HG02870 (cell line): Measurements from ENCODE around the gene TRIO.

Source experiments
- ATAC-seq: cut with Tn5 transposase; IDR thresholded peaks from one replicate; pipeline ENCODE4 v1.9.1; 2021; ENCODE audit warnings: mild to moderate bottlenecking, moderate library complexity; ENCODE audit not compliant: unreplicated experiment

The TRIO gene

GRCh38 chr5:14260637-14261036 is 117.5 kb downstream of the TRIO start:
- no peak for ATAC-seq

GRCh38 chr5:14261235-14261634 is 118.1 kb downstream of the TRIO start:
- peak; percentile 35 for ATAC-seq

- no peak for ATAC-seq
Observed at GRCh38 chr5:14261856-14262611, 118.9 kb downstream of the TRIO start.

- ATAC-seq: no peak
Observed at GRCh38 chr5:14263113-14263512, 120.0 kb downstream of the TRIO start.

- no peak for ATAC-seq
Observed at GRCh38 chr5:14263699-14264098, 120.6 kb downstream of the TRIO start.

GRCh38 chr5:14264605-14265316 is 121.6 kb downstream of the TRIO start:
- ATAC-seq: peak; percentile 79

- no peak for ATAC-seq
Observed at GRCh38 chr5:14265570-14265969, 122.4 kb downstream of the TRIO start.

- no peak for ATAC-seq
Observed at GRCh38 chr5:14266171-14266570, 123.0 kb downstream of the TRIO start.

- no peak for ATAC-seq
Observed at GRCh38 chr5:14266686-14267085, 123.5 kb downstream of the TRIO start.

GRCh38 chr5:14267166-14267838 is 124.2 kb downstream of the TRIO start:
- no peak for ATAC-seq

GRCh38 chr5:14267991-14268708 is 125.0 kb downstream of the TRIO start:
- no peak for ATAC-seq

- no peak for ATAC-seq
Observed at GRCh38 chr5:14268738-14269137, 125.6 kb downstream of the TRIO start.

- no peak for ATAC-seq
Observed at GRCh38 chr5:14269395-14269794, 126.3 kb downstream of the TRIO start.

GRCh38 chr5:14270209-14270702 is 127.1 kb downstream of the TRIO start:
- peak; percentile 59 for ATAC-seq

GRCh38 chr5:14272548-14273205 is 129.5 kb downstream of the TRIO start:
- no peak for ATAC-seq

GRCh38 chr5:14273207-14273767 is 130.1 kb downstream of the TRIO start:
- ATAC-seq: no peak

GRCh38 chr5:14276380-14276779 is 133.2 kb downstream of the TRIO start:
- ATAC-seq: no peak

GRCh38 chr5:14277385-14278320 is 134.5 kb downstream of the TRIO start:
- no peak for ATAC-seq

- no peak for ATAC-seq
Observed at GRCh38 chr5:14280294-14280854, 137.2 kb downstream of the TRIO start.
